C4-2B (cell line): Measurements from ENCODE around the gene SPATA6.
"Not testable (repeated sequence)": the region's sequence is repeated elsewhere in the genome, so short reads cannot be mapped to it uniquely, and the experiment has no call there.

Experiments used
- H3K27ac ChIP-seq: fragments of 450-650 bp; 2 replicates; pipeline ENCODE4 v1.5.1; 2017
- CTCF ChIP-seq: fragments of 450-650 bp; conservative IDR thresholded peaks from 2 replicates; pipeline ENCODE4 v1.5.1; 2017; ENCODE audit warnings: mild to moderate bottlenecking
- ZFX ChIP-seq: fragments of 450-650 bp; IDR thresholded peaks from 2 replicates; pipeline ENCODE4 v1.6.1; 2017

Gene SPATA6

GRCh38 chr1:48471691-48472576, at the start of gene SPATA6:
SPATA6 (minus strand) TSS chr1:48472204; CDS start chr1:48472008, 196 bp downstream.
- H3K27ac ChIP-seq = no peak within 1 kb of the TSS
- TF ChIP-seq CTCF (no peak), ZFX (no peak)

- H3K27ac ChIP-seq = not testable (repeated sequence)
These were observed 47.9 kb upstream of the SPATA6 start for GRCh38 chr1:48519896-48520295.

GRCh38 chr1:48506870-48507269, 34.9 kb upstream of the SPATA6 start:
- TF ChIP-seq CTCF (no peak), ZFX (no peak)
- H3K27ac ChIP-seq = no peak overlapping the region

GRCh38 chr1:48500541-48501450, 28.8 kb upstream of the SPATA6 start:
- TF ChIP-seq ZFX = no peak
- no peak for TF ChIP-seq CTCF
- no peak overlapping the region for H3K27ac ChIP-seq

GRCh38 chr1:48499211-48499735, 27.3 kb upstream of the SPATA6 start:
- TF ChIP-seq CTCF (no peak), ZFX (no peak)
- no peak overlapping the region for H3K27ac ChIP-seq

GRCh38 chr1:48498096-48498791, 26.2 kb upstream of the SPATA6 start:
- H3K27ac ChIP-seq = no peak overlapping the region
- TF ChIP-seq CTCF = peak; percentile 99
- TF ChIP-seq ZFX = no peak

GRCh38 chr1:48495911-48496310, 23.9 kb upstream of the SPATA6 start:
- TF ChIP-seq CTCF (no peak), ZFX (no peak)
- H3K27ac ChIP-seq = no peak overlapping the region
